HG03108 (cell line): ENCODE results near the gene ACOXL.

Experiments used
- ATAC-seq: cut with Tn5 transposase; IDR thresholded peaks from one replicate; pipeline ENCODE4 v1.9.1; 2021; ENCODE audit warnings: moderate library complexity; ENCODE audit not compliant: unreplicated experiment

Gene ACOXL

GRCh38 chr2:110872521-110872920, 140.1 kb downstream of the ACOXL start:
- no peak for ATAC-seq

DNA sequence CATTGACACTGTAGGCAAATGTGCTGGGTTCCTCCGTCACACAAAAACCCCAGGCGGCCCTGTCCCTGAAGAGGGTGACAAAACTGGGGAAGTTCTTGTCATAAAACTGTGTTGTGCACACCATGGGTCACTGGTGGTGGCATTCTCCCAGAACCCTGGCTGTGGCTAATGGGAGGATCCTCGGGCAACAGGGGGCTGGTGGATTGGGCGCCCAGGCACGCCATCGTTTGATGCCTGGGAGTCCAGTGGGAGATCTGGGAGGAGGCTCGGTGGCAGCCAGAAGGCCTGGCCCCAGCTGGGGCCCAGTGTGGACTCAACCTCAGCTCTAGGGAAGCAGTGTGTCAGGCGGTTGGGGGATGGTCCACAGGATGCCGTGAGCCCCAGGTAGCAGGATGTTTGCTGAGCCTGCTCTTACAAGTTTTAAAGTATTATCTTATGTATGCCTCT, 140.7 kb downstream of the ACOXL start:
- no peak for ATAC-seq

DNA sequence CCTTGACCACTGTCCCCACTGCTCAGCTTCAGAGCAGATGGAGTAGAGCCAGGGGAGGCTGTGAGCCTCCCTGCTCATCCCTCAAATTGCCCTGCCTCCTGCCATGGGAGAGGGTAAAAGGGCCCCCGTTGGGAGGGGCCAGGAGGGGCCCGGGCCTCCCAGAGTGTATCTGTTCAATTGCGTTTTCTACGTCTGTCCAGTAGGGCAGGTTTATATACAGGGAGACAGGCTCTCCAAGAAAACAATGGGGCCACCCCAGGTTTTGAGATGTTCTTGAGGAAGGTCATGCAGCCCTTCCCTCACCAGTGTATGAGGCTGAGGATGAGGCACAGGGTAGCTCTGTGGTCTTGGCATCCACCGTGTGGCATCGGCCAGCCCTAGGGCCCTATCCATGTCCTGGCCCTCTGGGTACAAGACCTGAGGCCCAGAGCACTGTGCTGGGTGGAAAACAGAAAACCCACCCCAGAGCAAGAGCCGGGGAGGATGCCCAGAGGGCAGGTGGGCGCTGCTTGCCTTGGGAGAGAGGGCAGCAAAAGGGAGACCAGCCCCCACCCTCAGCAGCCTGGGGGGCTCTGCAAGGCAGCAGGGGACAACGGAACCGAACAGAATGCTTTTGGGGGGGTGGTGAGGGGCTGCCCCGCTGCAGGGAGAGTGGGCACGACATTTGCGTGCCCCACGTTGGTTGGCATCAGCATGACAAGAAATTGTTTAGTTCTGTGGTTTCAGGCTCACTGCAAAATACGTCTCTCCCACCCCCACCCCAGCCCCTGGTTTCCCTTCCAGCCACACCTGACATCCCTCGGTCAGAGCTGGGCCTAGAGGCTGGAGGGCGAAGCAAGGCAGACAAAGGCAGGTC, 141.5 kb downstream of the ACOXL start:
- ATAC-seq, result no peak

DNA sequence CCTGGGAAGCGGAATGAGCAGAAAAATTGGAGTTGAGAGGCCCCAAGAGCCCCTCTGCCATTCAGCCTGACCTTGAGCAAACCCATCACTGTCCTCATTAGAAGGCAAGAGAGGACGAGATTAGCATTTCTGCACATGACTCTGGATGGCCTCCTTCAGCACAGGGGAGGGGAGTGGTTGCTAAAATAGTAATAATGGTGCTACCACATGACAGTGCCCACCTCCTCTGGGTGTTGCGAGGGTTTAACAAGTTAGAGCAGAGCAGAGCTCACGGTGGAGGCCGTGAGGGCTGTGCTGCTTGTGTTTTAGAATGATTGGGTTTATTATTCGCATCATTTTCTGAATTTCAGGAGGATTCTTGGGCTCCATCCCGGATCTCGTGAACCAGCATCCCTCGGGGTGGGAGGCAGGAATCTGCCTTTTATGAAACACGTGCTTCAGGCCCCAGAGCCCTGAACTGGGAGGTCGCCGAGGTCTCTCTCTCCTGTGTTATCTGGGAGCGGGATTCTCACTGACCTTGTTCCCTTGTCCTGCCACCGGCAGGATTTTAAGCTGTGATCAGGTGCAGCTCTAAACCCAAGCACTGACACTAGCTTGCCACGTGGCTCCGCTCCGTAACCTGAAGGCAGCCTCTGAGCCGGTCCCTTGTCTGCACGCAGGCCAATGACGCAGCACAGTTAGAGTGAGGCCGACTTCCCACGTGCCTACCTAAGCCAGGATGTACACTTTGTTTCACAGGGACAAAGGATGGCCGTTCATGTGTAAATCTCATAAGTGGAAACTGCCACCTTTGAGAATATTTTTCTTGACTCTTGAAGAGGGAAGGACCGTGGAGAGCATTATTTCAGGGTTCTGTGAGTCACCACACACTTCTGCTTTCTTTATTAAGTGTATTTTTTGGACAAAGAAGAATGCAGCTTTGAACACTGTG, 142.3 kb downstream of the ACOXL start:
- ATAC-seq, result no peak

- no peak for ATAC-seq
Measured at GRCh38 chr2:110875384-110875725, 143.0 kb downstream of the ACOXL start.

DNA sequence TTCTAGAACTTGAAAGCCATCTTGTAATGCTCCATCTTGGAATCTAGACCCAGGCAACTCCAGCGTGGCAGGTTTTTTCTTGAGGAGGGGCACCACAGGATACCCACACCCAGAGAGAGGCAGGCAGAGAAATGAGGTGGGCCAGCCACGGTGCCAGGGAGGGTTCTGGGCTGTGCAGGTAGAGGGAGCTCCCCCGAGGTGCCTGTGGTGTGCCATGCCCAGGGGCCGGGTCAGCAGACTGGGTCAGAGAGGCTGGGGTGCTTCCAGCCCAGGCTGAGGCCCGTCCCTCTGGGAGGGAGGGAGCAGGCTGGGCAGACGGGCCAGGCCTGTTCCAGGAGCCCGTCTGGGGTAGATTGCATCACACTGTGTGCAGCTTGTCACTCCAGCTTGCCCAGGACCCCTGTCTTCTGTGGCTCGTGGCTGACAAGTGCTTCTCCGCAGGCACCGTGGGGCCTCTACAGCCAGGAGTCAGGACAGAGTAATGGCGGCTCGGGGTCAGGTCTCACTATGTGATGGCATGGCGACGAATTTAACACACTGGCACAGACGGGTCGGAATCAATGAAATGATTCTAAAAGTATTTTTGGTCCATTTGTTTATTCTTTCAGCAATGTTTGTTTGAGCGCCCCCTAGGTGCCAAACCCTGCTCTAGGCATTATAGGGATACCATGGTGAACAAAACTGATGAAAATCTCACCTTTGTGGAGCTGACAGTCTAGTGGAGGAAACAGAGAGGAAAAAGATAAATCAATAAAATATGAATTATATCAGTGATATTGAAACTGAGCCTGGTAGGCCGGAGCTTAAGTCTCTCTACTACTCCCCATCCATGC, 144.0 kb downstream of the ACOXL start:
- ATAC-seq, result no peak

DNA sequence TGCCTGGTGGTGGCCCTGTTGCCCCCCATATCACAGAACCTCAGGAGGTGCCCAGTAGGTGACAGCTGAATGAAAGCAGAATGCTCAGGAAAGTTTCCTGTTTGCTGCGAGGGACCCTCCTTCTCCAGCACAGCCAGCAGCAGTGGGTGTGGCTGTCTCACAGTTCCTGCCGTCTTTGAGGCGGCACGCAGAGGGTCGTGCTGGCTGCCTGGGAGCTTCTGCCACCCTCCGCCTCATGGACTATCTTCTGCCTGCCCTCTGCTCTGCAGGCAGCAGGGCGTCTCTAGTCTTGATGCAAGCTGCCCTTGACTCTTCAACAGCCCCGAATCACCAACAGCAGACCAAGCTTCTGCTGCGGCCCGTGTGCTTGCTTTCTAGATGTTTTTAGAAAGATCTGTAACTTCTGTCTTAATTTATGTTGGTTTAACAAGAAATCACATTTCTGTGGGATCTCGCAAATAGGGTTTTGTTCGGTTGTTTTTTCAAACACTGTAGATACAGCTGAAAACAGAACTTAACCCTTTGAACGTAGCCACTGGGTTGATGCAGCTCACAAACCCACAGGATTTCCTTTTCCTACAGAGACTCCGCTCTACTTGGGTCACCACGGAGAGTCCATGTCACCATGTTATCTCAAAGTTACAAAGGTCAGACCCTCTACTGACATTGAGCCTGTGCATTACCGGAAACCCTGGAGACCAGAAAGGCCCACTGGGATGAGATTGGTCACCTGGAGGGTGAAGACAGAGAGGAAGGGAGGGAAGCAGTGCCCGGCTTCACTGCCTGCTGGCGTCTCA, 144.9 kb downstream of the ACOXL start:
- no peak for ATAC-seq

GRCh38 chr2:110878150-110878549, 145.8 kb downstream of the ACOXL start:
- no peak for ATAC-seq

DNA sequence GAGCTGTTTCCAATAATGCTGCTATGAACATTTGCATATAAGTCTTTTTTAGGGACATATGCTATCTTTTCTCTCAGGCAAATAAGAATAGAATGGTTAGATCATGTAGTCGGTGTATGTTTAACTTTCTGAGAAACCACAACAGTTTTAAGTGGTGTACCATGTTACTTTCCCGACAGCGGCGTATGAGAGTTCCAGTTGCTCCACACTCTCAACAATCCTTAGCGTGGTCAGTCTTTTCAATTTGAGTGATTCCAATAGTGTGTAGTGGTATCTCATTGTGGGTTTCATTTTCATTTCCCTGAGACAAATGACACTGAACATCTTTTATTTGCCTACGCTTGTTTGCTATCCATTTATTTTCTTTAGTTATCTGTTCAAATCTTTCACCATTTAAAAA, 149.5 kb downstream of the ACOXL start:
- ATAC-seq, result no peak

DNA sequence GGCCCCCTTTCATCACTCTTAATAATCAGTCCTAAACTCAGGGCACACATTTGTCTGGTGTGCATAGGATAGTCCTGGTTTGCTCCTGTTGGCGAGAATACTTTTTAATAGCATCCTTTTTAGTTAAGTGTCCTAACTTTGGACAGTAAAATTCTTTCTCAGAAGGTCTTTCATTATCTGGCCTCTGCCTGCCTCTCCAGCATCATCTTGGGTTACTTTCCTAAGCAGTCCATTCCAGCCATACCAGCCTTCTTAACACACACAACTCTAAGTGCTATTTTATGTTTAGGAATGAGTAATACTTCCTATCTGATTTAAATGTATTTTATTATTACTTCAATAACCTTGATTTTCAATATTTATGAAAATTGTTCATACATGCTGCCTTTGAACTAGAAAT, 151.0 kb downstream of the ACOXL start:
- ATAC-seq, result no peak

- no peak for ATAC-seq
Measured at GRCh38 chr2:110885256-110885655, 152.9 kb downstream of the ACOXL start.

GRCh38 chr2:110886826-110887573, 154.6 kb downstream of the ACOXL start:
- ATAC-seq, result no peak

GRCh38 chr2:110888411-110888810, 156.0 kb downstream of the ACOXL start:
- ATAC-seq, result no peak

GRCh38 chr2:110891626-110892025, 159.3 kb downstream of the ACOXL start:
- no peak for ATAC-seq

DNA sequence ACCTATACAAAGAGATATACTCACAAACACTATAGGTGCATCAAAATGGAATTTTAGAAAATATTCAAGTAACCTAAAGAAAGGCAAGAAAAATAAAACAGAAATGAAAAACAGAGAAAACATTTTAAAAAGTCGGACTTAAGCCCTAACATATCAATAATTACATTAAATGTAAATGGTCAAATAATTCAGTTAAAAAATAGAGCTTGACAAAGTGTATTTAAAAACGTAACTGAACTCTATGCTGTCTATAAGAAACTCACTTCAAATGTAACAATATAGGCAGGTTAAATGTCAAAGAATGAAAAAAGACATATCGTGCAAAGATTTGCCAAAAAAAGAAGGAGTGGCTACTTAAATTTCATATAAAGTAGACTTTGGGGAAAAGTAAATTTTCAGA, 163.9 kb downstream of the ACOXL start:
- no peak for ATAC-seq

DNA sequence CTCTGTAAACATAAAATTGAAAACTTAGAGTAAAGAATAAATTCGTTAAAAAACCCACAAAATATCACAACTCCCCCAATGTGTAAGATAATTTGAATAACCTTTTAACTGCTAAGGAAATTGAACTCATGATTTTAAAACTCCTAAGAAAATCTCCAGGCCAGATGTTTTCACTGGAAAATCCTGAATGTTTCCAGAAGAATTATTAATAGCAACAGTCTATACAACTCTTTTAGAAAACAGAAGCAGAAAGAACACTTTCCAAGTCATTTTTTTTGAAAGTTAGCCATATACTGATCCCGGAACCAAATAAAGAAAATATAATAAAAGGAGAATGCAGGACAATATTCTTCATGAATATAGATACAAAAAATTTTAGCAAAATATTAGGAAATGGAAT, 165.6 kb downstream of the ACOXL start:
- ATAC-seq, result no peak

DNA sequence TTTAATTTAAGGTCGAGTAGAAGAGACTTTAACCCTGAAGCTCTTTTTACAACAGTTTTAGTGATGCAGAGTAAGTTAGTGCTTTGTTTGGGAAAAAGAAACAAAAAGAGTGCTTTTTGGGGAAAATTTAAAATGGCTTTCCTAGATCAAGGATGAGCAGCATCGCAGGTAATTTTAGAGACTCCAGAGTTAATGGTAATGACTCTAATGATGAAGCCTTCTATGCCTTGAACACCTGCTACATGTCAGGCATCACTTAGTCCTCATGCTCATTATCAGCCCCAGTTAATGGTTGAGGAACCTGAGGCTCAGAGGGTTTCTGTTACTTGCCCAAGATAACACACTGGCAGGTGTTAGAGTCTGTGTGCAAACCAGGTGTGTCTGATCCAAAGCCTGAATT, 167.8 kb downstream of the ACOXL start:
- ATAC-seq, result no peak

DNA sequence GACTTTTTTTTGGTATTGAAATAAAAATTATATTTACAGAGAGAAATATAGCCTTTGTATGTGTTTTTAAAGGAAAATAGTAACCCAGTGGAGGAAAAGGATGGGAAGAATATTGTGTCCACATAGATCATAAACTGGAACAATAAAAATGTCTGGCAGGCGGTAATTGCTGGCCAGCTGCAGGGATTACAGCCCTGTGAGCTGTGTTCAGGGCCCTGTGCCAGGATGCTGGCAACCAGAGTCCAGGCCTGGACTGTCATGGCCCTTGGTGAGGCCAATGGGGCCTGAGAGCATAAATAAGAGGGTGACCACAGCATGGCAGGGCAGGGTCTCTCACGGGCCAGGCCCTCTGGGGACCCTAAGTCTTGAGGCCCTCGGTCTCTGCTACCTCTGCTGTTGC, 171.2 kb downstream of the ACOXL start:
- ATAC-seq, result no peak

GRCh38 chr2:110904116-110904778, 171.9 kb downstream of the ACOXL start:
- no peak for ATAC-seq
